Heart left ventricle (tissue), 16 donors: ENCODE results near the gene MLXIP. TPM values are rescaled to one million over a fixed set of nuclear protein-coding genes. Genes with fewer than 3 reads are reported as not detected.

Experiments
- ATAC-seq, 4 donors: fragments of 200-7000 bp; cut with Tn5 transposase; one replicate each; pipeline ENCODE4 v1.9.1; 2020 to 2022; ENCODE audit warnings: moderate library complexity in 4 of 4, mild to moderate bottlenecking in 3 of 4, moderate number of reproducible peaks in 1 of 4
- DNase-seq, 5 donors: peaks; one replicate each; pipeline ENCODE4 v3.0.0-alpha.2; 2020
- H3K27ac ChIP-seq, 12 donors: fragments of 200-600 bp; sonication (generic) in 4 of 12; one replicate each; pipeline versions ENCODE4 v1.5.0 to v1.8.0; 2016 to 2022; ENCODE audit warnings: mild to moderate bottlenecking in 2 of 12
- H3K27me3 ChIP-seq, 9 donors: fragments of 200-600 bp; sonication (generic) in 2 of 9; one replicate each; pipeline versions ENCODE4 v1.5.1 to v1.8.0; 2016 to 2022; ENCODE audit warnings: mild to moderate bottlenecking in 3 of 9
- H3K36me3 ChIP-seq, 9 donors: fragments of 200-600 bp; sonication (generic) in 2 of 9; one replicate each; pipeline versions ENCODE4 v1.5.0 to v1.8.0; 2018 to 2022; ENCODE audit warnings: mild to moderate bottlenecking in 2 of 9
- H3K4me1 ChIP-seq, 12 donors: fragments of 200-600 bp; sonication (generic) in 4 of 12; one replicate each; pipeline versions ENCODE4 v1.5.0 to v1.8.0; 2016 to 2022; ENCODE audit warnings: mild to moderate bottlenecking in 3 of 12
- H3K4me3 ChIP-seq, 12 donors: fragments of 200-600 bp; sonication (generic) in 4 of 12; one replicate each; pipeline versions ENCODE4 v1.5.0 to v1.8.0; 2017 to 2022; ENCODE audit warnings: mild to moderate bottlenecking in 9 of 12, moderate library complexity in 4 of 12
- H3K9me3 ChIP-seq, 12 donors: fragments of 200-600 bp; sonication (generic) in 4 of 12; one replicate each; pipeline versions ENCODE4 v1.5.0 to v1.8.0; 2016 to 2022; ENCODE audit warnings: mild to moderate bottlenecking in 1 of 12
- POLR2A ChIP-seq, 2 donors: fragments of 450-650 bp; IDR thresholded peaks; one replicate each; pipeline ENCODE4 v1.6.1; 2017; ENCODE audit warnings: antibody characterized with exemption in 2 of 2, mild to moderate bottlenecking in 2 of 2, moderate library complexity in 2 of 2
- WGBS, 4 donors: extraction: QIAGEN DNeasy Blood & Tissue Kit in 2 of 4; methylation state at CpG; one replicate each; pipeline versions ENCODE4 v1.1.5 to v1.1.7; 2013 to 2018; 5-methylcytosine and 5-hydroxymethylcytosine counted together
- intact Hi-C, 10 donors: fragments of 100-400 bp; cut with DNase I; formaldehyde crosslinking; loops; one replicate each; pipeline versions ENCODE4 v1.11.1 to v1.14.2; 2022
- polyA plus RNA-seq, 2 donors: library from polyadenylated mRNA; stranded (reverse); fragments of 200-250 nt; gene quantifications; one replicate each; pipeline ENCODE4 v1.2.3, GENCODE V29; 2013
- total RNA-seq, 9 donors: library from RNA; depleted of rRNA in 2 of 9; stranded (reverse); fragments of >200 nt in 2 of 9; fragmentation: NEBNext Ultra II Directional in 3 of 9; extraction: Animal tissue kit (Norgen Biotek cat#: 25700) in 3 of 9; gene quantifications; one replicate each; pipeline versions ENCODE4 v1.1.0 to v1.2.4, GENCODE V29; 2016 to 2023
- TF ChIP-seq, protein P1 (sequence below), 12 donors: fragments of 200-600 bp; sonication (generic) in 4 of 12; IDR thresholded peaks; one replicate each; pipeline versions ENCODE4 v1.5.0 to v1.8.0; 2018 to 2022; ENCODE audit warnings: antibody characterized with exemption in 12 of 12, mild to moderate bottlenecking in 5 of 12
- donor health status: ischemic (EF 13 %, LVEDD 7.1; RV severe dilation, severe dysfunction).
- donor health status: healthy with polysubstance abuse.
- donor health status: DM: no; HTN: yes; CAD: no.
- donor health status: DM: no; HTN: no; CAD: no.
- donor health status: ischemic (EF 25% LVEDD 6.9; RV normal size, moderate dysfunction).
- donor health status: ischemic (EF 25% LVEDD 5.7; RV mildly dilated, moderate dysfunction).
- donor health status: healthy.
- donor health status: DM: yes; HTN: yes; CAD: no.
- donor health status: ischemic (EF 35%, LVEDD 5.7; RV mildly dilated, moderate dysfunction).
- donor health status: nonischemic (EF 11% LVEDD 7.7; RV severe dilation, severe dysfunction).
- donor health status: DM: yes; HTN: yes; CAD: no.
- donor health status: PGD.
- donor health status: ischemic (EF 29% LVEDD 5.4; RV normal size, mild dysfunction).
- donor health status: nonischemic (EF 23%, LVEDD 6.1; RV moderate dilation, normal function).

MLXIP gene
- total and polyA plus RNA-seq, 11 donors: 14.3 to 39.6 (median 22.7) TPM

DNA sequence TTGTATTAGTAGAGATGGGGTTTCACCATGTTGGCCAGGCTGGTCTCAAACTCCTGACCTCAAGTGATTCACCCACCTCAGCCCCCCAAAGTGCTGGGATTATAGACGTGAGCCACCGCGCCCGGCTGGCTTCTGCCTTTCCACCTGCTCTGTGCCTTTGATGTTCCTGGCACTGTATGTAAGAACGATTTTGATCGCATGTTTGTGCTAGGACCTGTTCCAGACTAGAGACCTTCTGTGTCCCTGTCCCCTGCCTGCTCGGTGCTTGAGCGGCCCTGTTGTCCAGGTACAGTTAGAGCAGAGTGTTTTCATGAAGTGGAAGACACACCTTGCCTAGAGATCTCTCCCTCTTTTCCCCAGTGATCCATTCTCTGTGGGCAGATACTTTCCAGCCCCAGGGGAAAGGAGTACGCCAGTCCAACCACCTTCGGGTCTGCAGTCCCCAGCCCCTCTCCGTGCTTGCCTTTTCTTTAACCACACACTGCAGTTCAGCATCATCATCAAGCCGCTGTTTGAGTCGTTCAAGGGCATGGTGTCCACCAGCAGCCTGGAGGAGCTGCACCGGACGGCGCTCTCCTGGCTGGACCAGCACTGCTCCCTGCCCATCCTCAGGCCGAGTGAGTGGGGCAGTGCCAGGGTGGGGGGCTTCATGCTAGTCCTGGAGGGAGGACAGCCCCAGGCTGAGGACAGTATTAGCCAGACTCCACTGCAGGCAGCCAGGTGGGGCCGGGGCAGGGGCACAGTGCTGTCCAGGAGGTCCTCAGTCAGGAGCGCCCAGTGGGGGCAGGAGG, 62.1 kb downstream of the MLXIP start:
- H3K36me3 ChIP-seq: peaks cover 0 to 92% (median 68%) of the 10 kb centered on the region in 9 donors
- no peak overlapping the region for H3K4me3 ChIP-seq
- H3K9me3 ChIP-seq: no peaks in the 10 kb centered on the region
- no peak for DNase-seq
- no peaks in the 10 kb centered on the region for H3K4me1 ChIP-seq
- no peaks in the 10 kb centered on the region for H3K27me3 ChIP-seq
- 92 to 98% (median 94%) methylated on average over 16 to 19 of the region's 19 CpGs for WGBS, 4 donors
- TF ChIP-seq, protein P1, sequence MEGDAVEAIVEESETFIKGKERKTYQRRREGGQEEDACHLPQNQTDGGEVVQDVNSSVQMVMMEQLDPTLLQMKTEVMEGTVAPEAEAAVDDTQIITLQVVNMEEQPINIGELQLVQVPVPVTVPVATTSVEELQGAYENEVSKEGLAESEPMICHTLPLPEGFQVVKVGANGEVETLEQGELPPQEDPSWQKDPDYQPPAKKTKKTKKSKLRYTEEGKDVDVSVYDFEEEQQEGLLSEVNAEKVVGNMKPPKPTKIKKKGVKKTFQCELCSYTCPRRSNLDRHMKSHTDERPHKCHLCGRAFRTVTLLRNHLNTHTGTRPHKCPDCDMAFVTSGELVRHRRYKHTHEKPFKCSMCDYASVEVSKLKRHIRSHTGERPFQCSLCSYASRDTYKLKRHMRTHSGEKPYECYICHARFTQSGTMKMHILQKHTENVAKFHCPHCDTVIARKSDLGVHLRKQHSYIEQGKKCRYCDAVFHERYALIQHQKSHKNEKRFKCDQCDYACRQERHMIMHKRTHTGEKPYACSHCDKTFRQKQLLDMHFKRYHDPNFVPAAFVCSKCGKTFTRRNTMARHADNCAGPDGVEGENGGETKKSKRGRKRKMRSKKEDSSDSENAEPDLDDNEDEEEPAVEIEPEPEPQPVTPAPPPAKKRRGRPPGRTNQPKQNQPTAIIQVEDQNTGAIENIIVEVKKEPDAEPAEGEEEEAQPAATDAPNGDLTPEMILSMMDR (IDR thresholded peaks at IDR 0.05): no peak
- TF ChIP-seq POLR2A (IDR thresholded peaks at IDR 0.05): no peak
- intact Hi-C loops: no loop called here
- H3K27ac ChIP-seq: no peak overlapping the region
- ATAC-seq: no peak

GRCh38 chr12:122141911-122142725, 63.6 kb downstream of the MLXIP start:
- Histone ChIP-seq H3K27me3 (no peaks in the 10 kb centered on the region), H3K4me1 (no peaks in the 10 kb centered on the region), H3K36me3 (peaks cover 0 to 78% (median 65%) of the 10 kb centered on the region in 9 donors), H3K27ac (no peak overlapping the region), H3K9me3 (no peaks in the 10 kb centered on the region), H3K4me3 (no peak overlapping the region)
- 81 to 88% (median 84%) methylated on average over 17 to 21 of the region's 21 CpGs for WGBS, 4 donors
- ATAC-seq: no peak
- no peak for TF ChIP-seq POLR2A (IDR thresholded peaks at IDR 0.05)
- TF ChIP-seq, protein P1 (IDR thresholded peaks at IDR 0.05): no peak
- no peak for DNase-seq
- intact Hi-C loops: no loop called here

DNA sequence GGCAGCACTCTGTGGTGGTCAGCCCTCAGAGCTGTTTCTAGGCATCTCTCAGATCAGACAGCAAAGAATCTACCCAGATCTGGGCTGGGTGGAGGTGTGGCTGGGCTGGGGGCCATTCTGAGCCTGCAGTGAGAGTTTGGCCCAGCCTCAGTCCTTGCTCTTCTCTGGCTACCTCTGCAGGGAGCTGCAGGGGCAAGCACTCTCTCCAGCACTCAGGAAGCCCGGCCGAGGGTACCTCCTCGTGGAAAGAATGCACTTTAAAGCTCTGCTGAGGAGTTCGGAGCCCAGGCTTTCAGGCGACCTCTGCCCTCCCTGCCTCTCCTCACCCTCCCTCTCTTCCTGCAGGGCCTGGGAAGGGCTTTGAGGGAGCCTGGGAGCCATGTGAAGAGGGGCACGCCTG, 64.3 kb downstream of the MLXIP start:
- intact Hi-C loops: no loop called here
- H3K9me3 ChIP-seq: no peaks in the 10 kb centered on the region
- TF ChIP-seq, protein P1 (IDR thresholded peaks at IDR 0.05): no peak
- TF ChIP-seq POLR2A (IDR thresholded peaks at IDR 0.05): no peak
- DNase-seq (no peak), ATAC-seq (no peak)
- no peak overlapping the region for H3K4me3 ChIP-seq
- peaks cover 0 to 70% (median 61%) of the 10 kb centered on the region in 9 donors for H3K36me3 ChIP-seq
- no peaks in the 10 kb centered on the region for H3K4me1 ChIP-seq
- H3K27ac ChIP-seq: no peak overlapping the region
- H3K27me3 ChIP-seq: no peaks in the 10 kb centered on the region
- 58 to 80% (median 68%) methylated on average over 1 to 6 of the region's 6 CpGs for WGBS, 4 donors

DNA sequence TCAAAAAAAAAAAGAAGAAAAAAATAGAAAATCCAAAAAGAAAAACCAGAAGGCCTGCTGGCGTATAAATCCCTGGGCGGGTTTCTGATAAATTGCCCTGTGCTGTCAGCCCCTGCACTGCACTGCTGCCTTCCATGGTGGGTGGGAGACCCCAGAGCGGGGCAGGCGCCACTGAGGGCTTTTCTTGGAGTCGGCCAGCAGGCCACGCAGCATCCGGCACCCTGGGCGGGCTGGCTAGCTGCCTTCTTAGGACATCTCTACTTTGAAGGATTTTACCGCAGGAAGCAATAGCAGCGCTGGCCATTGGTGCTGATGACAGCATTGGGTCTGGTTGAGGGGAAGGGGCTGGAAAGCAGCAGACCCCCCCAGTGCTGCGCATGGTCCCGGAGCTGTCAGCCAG, 66.3 kb downstream of the MLXIP start:
- WGBS, 4 donors: 92 to 97% (median 95%) methylated on average over 12 of the region's 12 CpGs
- Histone ChIP-seq H3K4me3 (no peak overlapping the region), H3K4me1 (no peaks in the 10 kb centered on the region), H3K27me3 (peaks cover 0 to 3% (median 0%) of the 10 kb centered on the region in 9 donors), H3K36me3 (peaks cover 0 to 50% (median 40%) of the 10 kb centered on the region in 9 donors), H3K27ac (no peak overlapping the region), H3K9me3 (no peaks in the 10 kb centered on the region)
- ATAC-seq (no peak), DNase-seq (no peak)
- intact Hi-C loops: no loop called here
- no peak for TF ChIP-seq POLR2A (IDR thresholded peaks at IDR 0.05)
- TF ChIP-seq, protein P1 (IDR thresholded peaks at IDR 0.05): no peak
